ENCODE measurements around the gene NCOR2.
"Not testable (repeated sequence)": the region's sequence is repeated elsewhere in the genome, so short reads cannot be mapped to it uniquely, and the experiment has no call there.

The NCOR2 gene

DNA sequence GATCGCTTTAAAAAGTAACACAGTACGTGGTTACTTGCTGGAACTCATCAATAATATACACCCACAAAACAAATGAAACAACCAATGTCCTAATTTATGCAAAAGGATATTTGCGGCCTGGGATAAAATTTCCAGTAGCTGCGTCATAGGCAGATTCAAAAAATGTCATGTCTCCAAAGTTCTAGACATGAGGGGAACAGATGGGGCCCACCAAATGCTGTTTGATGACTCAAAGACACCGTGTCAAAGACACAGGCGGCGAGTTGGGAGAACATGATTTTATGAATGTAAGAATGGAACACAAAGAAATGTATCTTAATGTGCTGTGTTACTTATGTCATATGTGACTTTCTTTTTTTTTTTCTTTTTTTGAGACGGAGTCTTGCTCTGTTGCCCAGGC is 34.3 kb upstream of the NCOR2 start:
- no peak for DNase-seq (ENCODE audit: low read depth)

GRCh38 chr12:124599074-124599999 is 31.9 kb upstream of the NCOR2 start:
- DNase-seq (ENCODE audit: low read depth), result no peak

DNA sequence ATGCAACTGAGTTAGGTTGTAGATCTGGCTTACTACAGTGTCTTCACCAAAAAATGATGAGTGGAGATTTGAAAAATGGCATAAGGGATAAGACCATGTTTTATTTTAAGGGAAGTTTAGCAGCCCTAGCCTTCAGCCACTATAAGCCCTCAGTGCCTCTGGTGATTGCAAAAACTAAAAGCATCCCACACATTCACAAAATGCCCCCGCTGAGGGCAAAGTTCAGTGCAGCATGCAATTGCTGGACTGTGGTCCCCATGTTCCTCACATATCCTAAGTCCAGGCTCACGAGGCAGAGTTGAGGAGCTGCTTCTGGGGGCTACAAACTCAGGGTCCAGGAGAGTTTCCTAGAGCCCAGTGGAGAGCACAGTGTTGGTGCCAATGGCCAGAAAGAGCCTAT is 29.6 kb upstream of the NCOR2 start:
- no peak for DNase-seq (ENCODE audit: low read depth)

- no peak for DNase-seq (ENCODE audit: low read depth)
These were observed 28.0 kb upstream of the NCOR2 start for GRCh38 chr12:124595444-124595843.

- DNase-seq (ENCODE audit: low read depth), result no peak
These were observed 27.4 kb upstream of the NCOR2 start for GRCh38 chr12:124594851-124595250.

- DNase-seq (ENCODE audit: low read depth), result no peak
These were observed 26.5 kb upstream of the NCOR2 start for GRCh38 chr12:124593851-124594401.

GRCh38 chr12:124593176-124593575 is 25.8 kb upstream of the NCOR2 start:
- no peak for DNase-seq (ENCODE audit: low read depth)

- no peak for DNase-seq (ENCODE audit: low read depth)
These were observed 25.2 kb upstream of the NCOR2 start for GRCh38 chr12:124592481-124593160.

- DNase-seq (ENCODE audit: low read depth), result no peak
These were observed 24.6 kb upstream of the NCOR2 start for GRCh38 chr12:124592050-124592449.

DNA sequence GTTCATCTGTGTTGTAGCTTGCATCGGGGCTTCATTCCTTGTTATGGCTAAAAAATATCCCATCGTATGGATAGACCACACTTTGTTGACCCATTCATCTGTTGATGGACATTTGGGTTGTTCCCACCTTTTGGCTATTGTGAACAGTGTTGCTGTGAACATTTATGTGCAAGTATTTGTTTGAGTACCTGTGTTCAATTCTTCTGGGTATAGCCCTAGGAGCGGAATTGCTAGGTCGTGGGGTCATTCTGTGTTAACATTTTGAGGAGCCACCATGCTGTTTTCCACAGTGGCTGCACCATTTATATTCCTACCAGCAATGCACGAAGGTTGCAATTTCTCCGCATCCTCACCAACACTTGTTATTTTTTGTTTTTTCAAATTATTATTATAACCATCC is 23.0 kb upstream of the NCOR2 start:
- DNase-seq (ENCODE audit: low read depth), result no peak

- DNase-seq (ENCODE audit: low read depth), result no peak
These were observed 21.4 kb upstream of the NCOR2 start for GRCh38 chr12:124588751-124589267.

- no peak for DNase-seq (ENCODE audit: low read depth)
These were observed 20.7 kb upstream of the NCOR2 start for GRCh38 chr12:124588018-124588634.

DNA sequence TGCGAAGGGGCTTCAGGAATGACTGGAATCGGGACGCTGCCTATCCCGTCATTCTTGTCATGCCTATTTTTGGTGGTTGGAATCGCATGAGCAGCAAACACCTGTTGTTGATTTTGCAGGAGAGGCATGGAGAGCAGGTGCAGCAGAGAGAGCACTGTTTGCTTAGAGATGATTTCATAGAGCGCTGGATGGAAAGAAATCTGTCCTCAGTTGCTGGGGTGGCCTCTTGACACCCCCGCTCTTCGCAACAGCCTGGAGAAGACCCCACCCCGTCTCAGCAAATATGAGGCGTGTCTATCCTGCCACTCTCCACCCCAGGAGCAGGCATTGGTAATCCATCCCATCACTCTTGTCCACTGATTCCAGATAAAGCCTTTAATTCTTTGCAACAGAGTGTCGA is 19.3 kb upstream of the NCOR2 start:
- DNase-seq (ENCODE audit: low read depth), result no peak

- DNase-seq (ENCODE audit: low read depth), result not testable (repeated sequence)
These were observed 17.1 kb upstream of the NCOR2 start for GRCh38 chr12:124584494-124584893.

GRCh38 chr12:124583854-124584253 is 16.4 kb upstream of the NCOR2 start:
- DNase-seq (ENCODE audit: low read depth), result no peak

GRCh38 chr12:124582108-124582424 is 14.7 kb upstream of the NCOR2 start:
- no peak for DNase-seq (ENCODE audit: low read depth)

GRCh38 chr12:124581307-124582107 is 14.1 kb upstream of the NCOR2 start:
- DNase-seq (ENCODE audit: low read depth), result no peak

DNA sequence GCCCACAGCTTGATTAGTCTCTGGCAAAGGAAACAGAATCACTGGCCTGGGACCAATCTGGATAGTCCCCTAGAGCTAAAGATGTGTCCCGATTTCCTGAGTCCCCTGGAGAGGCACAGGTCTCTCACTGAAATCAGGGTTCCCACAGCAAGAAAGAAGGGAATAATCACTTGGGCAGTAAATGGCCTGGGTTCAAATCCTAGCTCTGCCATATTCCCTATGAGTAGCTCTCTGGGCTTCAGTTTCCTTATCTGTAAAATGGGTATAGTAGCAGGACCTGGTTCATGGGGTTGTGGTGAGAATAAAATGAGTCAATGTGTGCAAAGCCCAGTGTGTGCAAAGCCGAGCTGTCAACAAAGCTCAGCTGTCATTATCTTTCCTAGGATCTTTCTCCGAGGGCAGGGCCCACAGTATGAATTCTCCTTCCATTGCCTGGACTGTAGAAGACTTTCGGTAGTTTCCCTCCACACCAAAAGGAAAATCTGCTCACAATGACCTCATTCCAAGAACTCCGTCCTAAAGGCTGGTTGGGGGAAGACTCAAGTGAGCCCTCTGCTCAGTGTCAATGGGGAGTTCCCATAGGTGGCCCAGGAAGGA is 12.6 kb upstream of the NCOR2 start:
- no peak for DNase-seq (ENCODE audit: low read depth)

- no peak for DNase-seq (ENCODE audit: low read depth)
These were observed 11.4 kb upstream of the NCOR2 start for GRCh38 chr12:124578854-124579253.

DNA sequence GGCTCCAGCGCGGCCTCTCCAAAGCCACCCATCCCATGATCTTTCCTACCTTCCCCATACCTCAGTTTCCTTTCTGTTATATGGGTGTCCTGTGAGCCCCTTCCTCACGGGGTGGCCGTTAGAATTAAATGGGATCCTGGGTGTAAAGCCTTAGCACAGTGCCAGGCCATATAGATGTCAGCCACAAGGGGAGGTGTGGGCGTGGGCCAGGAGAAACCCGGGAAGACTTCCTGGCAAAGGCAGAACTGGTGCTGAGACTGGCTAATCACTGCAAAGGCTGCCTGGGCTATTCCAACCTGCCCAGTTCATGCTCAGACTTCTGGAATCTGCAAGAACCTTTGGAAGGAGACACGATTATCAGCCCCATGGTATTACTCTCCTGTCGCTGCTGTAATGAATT is 11.0 kb upstream of the NCOR2 start:
- no peak for DNase-seq (ENCODE audit: low read depth)

- DNase-seq (ENCODE audit: low read depth), result no peak
These were observed 10.6 kb upstream of the NCOR2 start for GRCh38 chr12:124577986-124578385.

Data from T follicular helper cell (primary cell).